WTC11 (cell line): ENCODE results near the gene TRMU. TPM values are rescaled to one million over a fixed set of nuclear protein-coding genes. Genes with fewer than 3 reads are reported as not detected.

Experiments
- ATAC-seq: fragments of 200-7000 bp; cut with Tn5 transposase; 2 replicates; pipeline ENCODE4 v1.10.0; 2021; ENCODE audit warnings: mild to moderate bottlenecking, moderate library complexity
- CTCF ChIA-PET: fragments of 300-600 bp; sonication (Branson Sonifier 250); formaldehyde crosslinking; loops from one replicate; lab custom pipeline; 2021; ENCODE audit warnings: antibody characterized with exemption; lab: Charles Lee
- POLR2A ChIA-PET: fragments of 350-600 bp; sonication (Branson Sonifier 250); formaldehyde crosslinking; loops from one replicate; lab custom pipeline; 2021; ENCODE audit warnings: antibody characterized with exemption; lab: Charles Lee
- DNase-seq: peaks from one replicate; pipeline ENCODE4 v3.0.0; 2021; ENCODE audit warnings: low spot score
- H3K27ac Mint-ChIP-seq: 2 replicates; pipeline ENCODE4 v1.8.0; 2021; ENCODE audit warnings: mixed read lengths
- H3K27me3 Mint-ChIP-seq: 2 replicates; pipeline ENCODE4 v1.8.0; 2021; ENCODE audit warnings: low read depth, mild to moderate bottlenecking, moderate library complexity, mixed read lengths
- H3K36me3 Mint-ChIP-seq: 2 replicates; pipeline ENCODE4 v1.8.0; 2021; ENCODE audit warnings: mixed read lengths
- H3K4me1 Mint-ChIP-seq: 2 replicates; pipeline ENCODE4 v1.8.0; 2022; ENCODE audit warnings: mixed read lengths
- H3K4me3 Mint-ChIP-seq: 2 replicates; pipeline ENCODE4 v1.8.0; 2021; ENCODE audit warnings: mild to moderate bottlenecking, moderate library complexity, mixed read lengths
- H3K9me3 Mint-ChIP-seq: 2 replicates; pipeline ENCODE4 v1.8.0; 2021; ENCODE audit warnings: mixed read lengths
- AFF4 ChIP-seq: sonication (generic); formaldehyde crosslinking; IDR thresholded peaks from 2 replicates; pipeline ENCODE4 v1.8.1; 2023; ENCODE audit warnings: mild to moderate bottlenecking, missing genetic modification reagents, borderline replicate concordance
- CDX4 ChIP-seq: fragments of 250-450 bp; sonication (Bioruptor Pico); IDR thresholded peaks from 2 replicates; pipeline ENCODE4 v1.9.0; 2021; ENCODE audit warnings: moderate library complexity, mild to moderate bottlenecking, inconsistent platforms, borderline replicate concordance
- CREB1 ChIP-seq: sonication (generic); formaldehyde crosslinking; IDR thresholded peaks from 2 replicates; pipeline ENCODE4 v1.8.0; 2023; ENCODE audit warnings: mild to moderate bottlenecking, missing genetic modification reagents
- ESRRA ChIP-seq: sonication (generic); formaldehyde crosslinking; IDR thresholded peaks from 2 replicates; pipeline ENCODE4 v1.8.1; 2022; ENCODE audit warnings: mild to moderate bottlenecking, missing genetic modification reagents, borderline replicate concordance
- NR3C1 ChIP-seq: sonication (generic); formaldehyde crosslinking; conservative IDR thresholded peaks from 2 replicates; pipeline ENCODE4 v1.8.1; 2023; ENCODE audit warnings: low read depth, mild to moderate bottlenecking, missing genetic modification reagents
- PRRX2 ChIP-seq: fragments of 250-450 bp; sonication (Bioruptor Pico); IDR thresholded peaks from 2 replicates; pipeline ENCODE4 v1.8.0; 2021; ENCODE audit warnings: mild to moderate bottlenecking
- RELA ChIP-seq: sonication (generic); formaldehyde crosslinking; IDR thresholded peaks from 2 replicates; pipeline ENCODE4 v1.8.1; 2022; ENCODE audit warnings: missing genetic modification reagents, mild to moderate bottlenecking, borderline replicate concordance
- SMAD4 ChIP-seq: sonication (generic); formaldehyde crosslinking; IDR thresholded peaks from 2 replicates; pipeline ENCODE4 v1.8.0; 2022; ENCODE audit warnings: mild to moderate bottlenecking, missing genetic modification reagents
- SP1 ChIP-seq: sonication (generic); formaldehyde crosslinking; conservative IDR thresholded peaks from 2 replicates; pipeline ENCODE4 v1.8.1; 2022; ENCODE audit warnings: missing genetic modification reagents
- ZMAT4 ChIP-seq: fragments of 250-450 bp; sonication (Bioruptor Pico); IDR thresholded peaks from 2 replicates; pipeline ENCODE4 v1.9.0; 2021; ENCODE audit warnings: mild to moderate bottlenecking
- ZNF281 ChIP-seq: sonication (generic); formaldehyde crosslinking; IDR thresholded peaks from 2 replicates; pipeline ENCODE4 v1.8.0; 2023; ENCODE audit warnings: mild to moderate bottlenecking, missing genetic modification reagents
- total RNA-seq: library from RNA; stranded (reverse); gene quantifications from 3 replicates; pipeline ENCODE4 v1.2.3, GENCODE V29; 2021
- TF ChIP-seq, protein P1 (sequence below): sonication (generic); formaldehyde crosslinking; IDR thresholded peaks from 2 replicates; pipeline ENCODE4 v1.8.0; 2022; ENCODE audit warnings: mild to moderate bottlenecking, missing genetic modification reagents
- TF ChIP-seq, protein P2 (sequence below): sonication (generic); formaldehyde crosslinking; IDR thresholded peaks from 2 replicates; pipeline ENCODE4 v1.8.1; 2022; ENCODE audit warnings: missing genetic modification reagents, borderline replicate concordance
- TF ChIP-seq, protein P3 (sequence below): sonication (generic); formaldehyde crosslinking; IDR thresholded peaks from 2 replicates; pipeline ENCODE4 v1.8.1; 2023; ENCODE audit warnings: mild to moderate bottlenecking, missing genetic modification reagents

TRMU gene
- total RNA-seq, 1 experiment from 2014 or later: 103 TPM

GRCh38 chr22:46373921-46374662 lies 38.6 kb downstream of the TRMU start:
- no peak overlapping the region for H3K4me3 Mint-ChIP-seq
- ChIA-PET POLR2A (no interaction called here), CTCF (interaction anchor here (1.0 kb wide), 1 partner anchor 28 kb away, joined by 3 read pairs; no protein-coding TSS in a partner anchor)
- H3K27me3 Mint-ChIP-seq: no peaks in the 10 kb centered on the region
- H3K9me3 Mint-ChIP-seq: peaks cover 4% of the 10 kb centered on the region
- peaks cover 24% of the 10 kb centered on the region for H3K4me1 Mint-ChIP-seq
- H3K36me3 Mint-ChIP-seq: peaks cover 9% of the 10 kb centered on the region
- DNase-seq: no peak
- H3K27ac Mint-ChIP-seq: no peak overlapping the region; the same call in 1 of the 2 replicates
- ATAC-seq: no peak
- TF ChIP-seq ZMAT4 (CRISPR knock-in tag) (no peak), AFF4 (no peak)

DNA sequence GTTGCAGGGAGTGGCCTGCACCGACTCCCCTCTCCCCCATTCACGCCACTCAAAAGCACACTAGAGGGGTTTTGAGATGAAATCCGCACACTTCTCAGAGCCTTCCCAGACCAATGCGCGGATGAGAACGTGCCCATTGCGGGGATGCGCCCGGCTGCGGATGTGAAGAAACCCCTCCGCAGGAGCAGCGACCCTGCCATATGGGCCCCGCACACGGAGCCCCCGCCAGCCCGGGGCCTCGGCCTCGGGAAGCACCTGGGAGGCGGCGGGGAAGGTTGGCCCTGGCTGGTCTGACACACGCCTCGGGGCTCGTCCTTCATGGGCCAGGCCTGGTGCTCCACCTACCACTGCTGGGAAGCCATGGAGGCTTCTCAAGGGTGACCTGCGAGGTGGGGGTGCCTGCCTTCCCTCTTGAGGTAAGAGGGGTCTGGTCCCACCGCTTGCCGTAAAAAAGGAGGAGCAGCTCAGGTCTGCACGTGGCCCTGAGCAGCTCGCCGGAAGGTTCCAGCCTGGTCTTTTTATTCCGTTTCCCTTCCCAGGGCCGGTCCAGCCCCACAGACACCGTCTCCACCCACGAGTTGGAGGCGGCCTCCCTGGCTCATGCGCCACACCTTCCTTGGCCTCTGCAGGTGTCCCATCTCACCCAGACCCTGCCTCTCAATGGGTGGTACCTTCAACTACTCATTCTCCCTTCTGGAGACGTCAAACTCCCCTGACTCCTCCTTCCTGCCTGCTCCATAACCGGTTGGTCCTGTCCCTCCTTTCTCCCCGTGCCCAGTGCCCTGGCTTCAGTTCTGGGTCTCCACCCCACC lies 39.4 kb downstream of the TRMU start:
- peaks cover 29% of the 10 kb centered on the region for H3K4me1 Mint-ChIP-seq
- CTCF ChIA-PET: no interaction called here
- H3K27ac Mint-ChIP-seq: no peak overlapping the region; the same call in 1 of the 2 replicates
- H3K36me3 Mint-ChIP-seq: peaks cover 9% of the 10 kb centered on the region
- no peak for ATAC-seq
- TF ChIP-seq PRRX2 (CRISPR knock-in tag) (no peak), RELA (CRISPR knock-in tag) (no peak), SP1 (no peak), ESRRA (CRISPR knock-in tag) (no peak), CREB1 (CRISPR knock-in tag) (no peak), CDX4 (CRISPR knock-in tag) (no peak), NR3C1 (CRISPR knock-in tag) (no peak), ZNF281 (CRISPR knock-in tag) (no peak), SMAD4 (CRISPR knock-in tag) (no peak)
- TF ChIP-seq, protein P1, sequence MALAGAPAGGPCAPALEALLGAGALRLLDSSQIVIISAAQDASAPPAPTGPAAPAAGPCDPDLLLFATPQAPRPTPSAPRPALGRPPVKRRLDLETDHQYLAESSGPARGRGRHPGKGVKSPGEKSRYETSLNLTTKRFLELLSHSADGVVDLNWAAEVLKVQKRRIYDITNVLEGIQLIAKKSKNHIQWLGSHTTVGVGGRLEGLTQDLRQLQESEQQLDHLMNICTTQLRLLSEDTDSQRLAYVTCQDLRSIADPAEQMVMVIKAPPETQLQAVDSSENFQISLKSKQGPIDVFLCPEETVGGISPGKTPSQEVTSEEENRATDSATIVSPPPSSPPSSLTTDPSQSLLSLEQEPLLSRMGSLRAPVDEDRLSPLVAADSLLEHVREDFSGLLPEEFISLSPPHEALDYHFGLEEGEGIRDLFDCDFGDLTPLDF (CRISPR knock-in tag): no peak
- TF ChIP-seq, protein P2, sequence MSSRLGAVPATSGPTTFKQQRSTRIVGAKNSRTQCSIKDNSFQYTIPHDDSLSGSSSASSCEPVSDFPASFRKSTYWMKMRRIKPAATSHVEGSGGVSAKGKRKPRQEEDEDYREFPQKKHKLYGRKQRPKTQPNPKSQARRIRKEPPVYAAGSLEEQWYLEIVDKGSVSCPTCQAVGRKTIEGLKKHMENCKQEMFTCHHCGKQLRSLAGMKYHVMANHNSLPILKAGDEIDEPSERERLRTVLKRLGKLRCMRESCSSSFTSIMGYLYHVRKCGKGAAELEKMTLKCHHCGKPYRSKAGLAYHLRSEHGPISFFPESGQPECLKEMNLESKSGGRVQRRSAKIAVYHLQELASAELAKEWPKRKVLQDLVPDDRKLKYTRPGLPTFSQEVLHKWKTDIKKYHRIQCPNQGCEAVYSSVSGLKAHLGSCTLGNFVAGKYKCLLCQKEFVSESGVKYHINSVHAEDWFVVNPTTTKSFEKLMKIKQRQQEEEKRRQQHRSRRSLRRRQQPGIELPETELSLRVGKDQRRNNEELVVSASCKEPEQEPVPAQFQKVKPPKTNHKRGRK (CRISPR knock-in tag): no peak
- TF ChIP-seq, protein P3, sequence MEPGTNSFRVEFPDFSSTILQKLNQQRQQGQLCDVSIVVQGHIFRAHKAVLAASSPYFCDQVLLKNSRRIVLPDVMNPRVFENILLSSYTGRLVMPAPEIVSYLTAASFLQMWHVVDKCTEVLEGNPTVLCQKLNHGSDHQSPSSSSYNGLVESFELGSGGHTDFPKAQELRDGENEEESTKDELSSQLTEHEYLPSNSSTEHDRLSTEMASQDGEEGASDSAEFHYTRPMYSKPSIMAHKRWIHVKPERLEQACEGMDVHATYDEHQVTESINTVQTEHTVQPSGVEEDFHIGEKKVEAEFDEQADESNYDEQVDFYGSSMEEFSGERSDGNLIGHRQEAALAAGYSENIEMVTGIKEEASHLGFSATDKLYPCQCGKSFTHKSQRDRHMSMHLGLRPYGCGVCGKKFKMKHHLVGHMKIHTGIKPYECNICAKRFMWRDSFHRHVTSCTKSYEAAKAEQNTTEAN (CRISPR knock-in tag): no peak
- TF ChIP-seq, all 79 proteins: peak for 0
- Mint-ChIP-seq H3K27me3 (no peaks in the 10 kb centered on the region), H3K9me3 (peaks cover 4% of the 10 kb centered on the region), H3K4me3 (no peak overlapping the region)
- POLR2A ChIA-PET: no interaction called here
- DNase-seq: no peak
